Hepatocyte (in vitro differentiated cells): ENCODE results near the gene UBR1. TPM values are rescaled to one million over a fixed set of nuclear protein-coding genes. Genes with fewer than 3 reads are reported as not detected.
"Not testable (repeated sequence)": the region's sequence is repeated elsewhere in the genome, so short reads cannot be mapped to it uniquely, and the experiment has no call there.

Source experiments
- DNase-seq: peaks from one replicate; pipeline ENCODE4 v3.0.0-alpha.2; 2016; ENCODE audit warnings: low spot score
- H2AFZ ChIP-seq: fragments of 200-600 bp; sonication (generic); 2 replicates; pipeline ENCODE4 v1.6.0; 2016; ENCODE audit warnings: antibody characterized with exemption, mild to moderate bottlenecking
- H3K27ac ChIP-seq: fragments of 200-600 bp; sonication (generic); 2 replicates; pipeline ENCODE4 v1.5.1; 2016; ENCODE audit warnings: mild to moderate bottlenecking
- H3K27me3 ChIP-seq: fragments of 200-600 bp; sonication (generic); 2 replicates; pipeline ENCODE4 v1.6.1; 2016
- H3K36me3 ChIP-seq: fragments of 200-600 bp; sonication (generic); replicated peaks from 2 replicates; pipeline ENCODE4 v1.5.1; 2016; ENCODE audit warnings: low read depth; ENCODE audit not compliant: insufficient read depth
- H3K4me1 ChIP-seq: fragments of 200-600 bp; sonication (generic); 2 replicates; pipeline ENCODE4 v1.5.1; 2016; ENCODE audit warnings: mild to moderate bottlenecking, moderate library complexity; ENCODE audit not compliant: insufficient read depth
- H3K4me2 ChIP-seq: fragments of 200-600 bp; sonication (generic); 2 replicates; pipeline ENCODE4 v1.6.0; 2016
- H3K4me3 ChIP-seq: fragments of 200-600 bp; sonication (generic); 2 replicates; pipeline ENCODE4 v1.5.1; 2016; ENCODE audit warnings: mild to moderate bottlenecking
- H3K79me2 ChIP-seq: fragments of 200-600 bp; sonication (generic); 2 replicates; pipeline ENCODE4 v1.6.0; 2017; ENCODE audit warnings: mild to moderate bottlenecking
- H3K9me2 ChIP-seq: fragments of 200-600 bp; sonication (generic); replicated peaks from 2 replicates; pipeline ENCODE4 v1.6.0; 2017; ENCODE audit warnings: mild to moderate bottlenecking; ENCODE audit not compliant: insufficient read depth
- H3K9me3 ChIP-seq: fragments of 200-600 bp; sonication (generic); 2 replicates; pipeline ENCODE4 v1.5.1; 2016; ENCODE audit warnings: low read depth, mild to moderate bottlenecking
- H4K20me1 ChIP-seq: fragments of 200-600 bp; sonication (generic); 2 replicates; pipeline ENCODE4 v1.6.0; 2016; ENCODE audit warnings: mild to moderate bottlenecking; ENCODE audit not compliant: insufficient read depth, poor library complexity, severe bottlenecking
- EZH2 ChIP-seq: fragments of 200-600 bp; sonication (generic); IDR thresholded peaks from 2 replicates; pipeline ENCODE4 v1.6.1; 2016; ENCODE audit warnings: antibody characterized with exemption, mild to moderate bottlenecking, borderline replicate concordance
- EZH2phosphoT487 ChIP-seq: fragments of 200-600 bp; sonication (generic); IDR thresholded peaks from one replicate; pipeline ENCODE4 v1.6.1; 2018; ENCODE audit warnings: antibody characterized with exemption, mild to moderate bottlenecking, low read depth, moderate library complexity; ENCODE audit not compliant: unreplicated experiment, severe bottlenecking
- WGBS: methylation state at CpG from one replicate; pipeline ENCODE4 v1.1.6; 2016; ENCODE audit warnings: low lambda C conversion rate; ENCODE audit errors: missing lambda C conversion rate; 5-methylcytosine and 5-hydroxymethylcytosine counted together
- polyA plus RNA-seq: library from polyadenylated mRNA; unstranded; fragments of >200 nt; fragmentation: Nextera tagmentation; extraction: Ambion mirVana; gene quantifications from 2 replicates; pipeline ENCODE4 v1.2.1, GENCODE V29; 2016
- total RNA-seq: library from RNA; depleted of rRNA; stranded (reverse); fragments of >200 nt; gene quantifications from 2 replicates; pipeline ENCODE4 v1.2.3, GENCODE V29; 2014
- TF ChIP-seq, protein P1 (sequence below): fragments of 200-600 bp; sonication (generic); IDR thresholded peaks from 2 replicates; pipeline ENCODE4 v1.5.1; 2016; ENCODE audit warnings: antibody characterized with exemption, mild to moderate bottlenecking; ENCODE audit not compliant: poor library complexity

Gene UBR1
- total and polyA plus RNA-seq, 2 experiments from 2014 or later = 14.8 to 32.5 TPM

DNA sequence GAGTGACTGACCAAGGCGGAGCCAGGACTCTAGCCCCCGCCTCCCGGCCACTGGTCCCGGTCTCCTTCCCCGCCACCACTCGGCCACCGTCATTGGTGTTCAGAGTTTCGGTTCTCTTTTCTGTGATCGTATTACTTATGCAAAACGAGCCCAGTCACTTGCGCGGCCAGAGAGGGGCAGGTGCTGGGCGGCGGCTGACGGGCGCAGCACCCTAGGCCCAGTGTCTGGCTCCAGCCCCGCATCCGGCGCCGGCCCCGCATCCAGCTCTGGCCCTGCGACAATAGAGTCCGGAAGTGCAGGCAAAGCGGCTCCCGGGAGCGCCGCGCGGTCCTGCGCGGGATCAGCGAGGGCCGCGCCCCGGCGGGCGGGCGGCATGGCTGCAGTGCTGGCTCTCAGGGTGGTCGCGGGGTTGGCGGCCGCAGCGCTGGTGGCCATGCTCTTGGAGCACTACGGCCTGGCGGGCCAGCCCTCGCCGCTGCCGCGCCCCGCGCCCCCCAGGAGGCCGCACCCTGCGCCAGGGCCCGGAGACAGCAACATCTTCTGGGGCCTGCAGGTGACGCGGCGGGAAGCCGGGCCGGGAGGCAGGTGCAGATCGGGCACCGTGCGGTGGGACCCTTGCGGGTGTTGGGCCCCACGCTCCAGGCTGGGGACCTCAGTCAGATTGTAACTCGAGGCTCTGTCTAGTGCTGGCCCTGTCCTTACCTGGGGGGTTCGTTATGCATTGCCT lies 27.8 kb upstream of the UBR1 start, which contains the start of gene TMEM62:
Gene TMEM62, plus strand, starts transcription at position 157 of the 727 bp plus-strand sequence. Its CDS starts 217 bp downstream, at position 374.
- peak within 1 kb of the TSS; percentile 85 for H3K27ac ChIP-seq
- peaks cover 4% of the 10 kb centered on the region for H3K4me1 ChIP-seq

DNA sequence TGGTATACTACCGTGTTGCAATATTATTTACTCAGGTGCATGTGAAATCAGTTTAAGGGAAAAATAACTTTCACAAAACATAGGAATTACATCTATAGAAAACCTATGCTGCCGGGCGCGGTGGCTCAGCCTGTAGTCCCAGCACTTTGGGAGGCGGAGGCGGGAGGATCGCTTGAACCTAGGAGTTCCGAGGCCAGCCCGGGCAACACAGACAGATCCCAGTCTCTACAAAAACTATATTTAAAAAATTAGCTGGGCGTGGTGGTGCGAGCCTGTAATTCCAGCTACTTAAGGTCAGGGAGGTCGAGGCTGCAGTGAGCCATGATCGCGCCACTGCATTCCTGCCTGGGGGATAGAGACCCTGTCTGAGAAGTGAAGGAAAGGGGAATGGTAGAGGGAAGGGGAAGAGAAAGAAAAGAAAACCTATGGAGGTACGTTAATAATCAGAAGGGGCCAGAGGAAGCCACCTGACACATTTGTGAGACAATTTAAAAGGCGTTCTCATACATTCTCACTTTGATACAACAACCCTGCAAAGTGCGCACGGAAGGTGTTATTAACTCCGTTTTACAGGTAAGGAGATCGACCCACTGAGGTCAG lies 27.1 kb upstream of the UBR1 start:
- H3K4me3 ChIP-seq = peak overlapping the region; percentile 41
- DNase-seq = no peak
- H3K4me2 ChIP-seq = peak overlapping the region; percentile 91
- no peaks in the 10 kb centered on the region for H3K9me3 ChIP-seq
- H4K20me1 ChIP-seq = no peaks in the 10 kb centered on the region
- peak overlapping the region; percentile 93 for H2AFZ ChIP-seq
- no peaks in the 10 kb centered on the region for H3K9me2 ChIP-seq
- WGBS = 26% methylated on average over 20 of the region's 20 CpGs
- no peaks in the 10 kb centered on the region for H3K27me3 ChIP-seq
- peaks cover 14% of the 10 kb centered on the region for H3K79me2 ChIP-seq
- peak overlapping the region; percentile 85 for H3K27ac ChIP-seq
- TF ChIP-seq, protein P1, sequence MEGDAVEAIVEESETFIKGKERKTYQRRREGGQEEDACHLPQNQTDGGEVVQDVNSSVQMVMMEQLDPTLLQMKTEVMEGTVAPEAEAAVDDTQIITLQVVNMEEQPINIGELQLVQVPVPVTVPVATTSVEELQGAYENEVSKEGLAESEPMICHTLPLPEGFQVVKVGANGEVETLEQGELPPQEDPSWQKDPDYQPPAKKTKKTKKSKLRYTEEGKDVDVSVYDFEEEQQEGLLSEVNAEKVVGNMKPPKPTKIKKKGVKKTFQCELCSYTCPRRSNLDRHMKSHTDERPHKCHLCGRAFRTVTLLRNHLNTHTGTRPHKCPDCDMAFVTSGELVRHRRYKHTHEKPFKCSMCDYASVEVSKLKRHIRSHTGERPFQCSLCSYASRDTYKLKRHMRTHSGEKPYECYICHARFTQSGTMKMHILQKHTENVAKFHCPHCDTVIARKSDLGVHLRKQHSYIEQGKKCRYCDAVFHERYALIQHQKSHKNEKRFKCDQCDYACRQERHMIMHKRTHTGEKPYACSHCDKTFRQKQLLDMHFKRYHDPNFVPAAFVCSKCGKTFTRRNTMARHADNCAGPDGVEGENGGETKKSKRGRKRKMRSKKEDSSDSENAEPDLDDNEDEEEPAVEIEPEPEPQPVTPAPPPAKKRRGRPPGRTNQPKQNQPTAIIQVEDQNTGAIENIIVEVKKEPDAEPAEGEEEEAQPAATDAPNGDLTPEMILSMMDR = no peak
- TF ChIP-seq EZH2phosphoT487 = no peak
- no peak for TF ChIP-seq EZH2
- H3K36me3 ChIP-seq = no peaks in the 10 kb centered on the region
- H3K4me1 ChIP-seq = peaks cover 4% of the 10 kb centered on the region

More for the DNA sequence above, 27.8 kb upstream of the UBR1 start, which contains the start of gene TMEM62:
- Histone ChIP-seq H2AFZ (peak within 1 kb of the TSS; percentile 93), H3K9me3 (no peaks in the 10 kb centered on the region), H3K4me3 (peak within 1 kb of the TSS; percentile 41), H3K27me3 (no peaks in the 10 kb centered on the region), H3K36me3 (no peaks in the 10 kb centered on the region), H3K9me2 (no peaks in the 10 kb centered on the region), H3K4me2 (peak within 1 kb of the TSS; percentile 91), H4K20me1 (no peaks in the 10 kb centered on the region), H3K79me2 (peaks cover 14% of the 10 kb centered on the region)
- peak; percentile 82 for DNase-seq
- WGBS = under 1% methylated on average over 59 of the region's 66 CpGs
- TF ChIP-seq, protein P1 = no peak

DNA sequence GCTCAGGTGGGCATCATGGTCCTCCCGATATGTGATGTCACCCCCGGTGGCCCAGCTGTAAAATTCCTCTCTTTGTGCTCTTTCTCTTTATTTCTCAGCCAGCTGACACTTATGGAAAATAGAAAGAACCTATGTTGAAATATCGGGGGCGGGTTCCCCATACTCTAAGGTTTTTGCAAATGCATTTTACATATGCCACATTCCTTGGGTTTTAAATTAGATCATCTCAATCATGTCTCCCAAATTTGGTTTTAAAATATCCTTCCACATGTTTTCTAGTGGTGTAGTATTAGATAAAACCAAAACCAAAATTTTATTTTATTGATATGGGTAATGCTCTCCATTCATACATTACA lies 23.1 kb upstream of the UBR1 start:
- 99% methylated on average over 4 of the region's 4 CpGs for WGBS
- TF ChIP-seq, protein P1 = no peak
- no peak for TF ChIP-seq EZH2phosphoT487
- no peak for TF ChIP-seq EZH2

DNA sequence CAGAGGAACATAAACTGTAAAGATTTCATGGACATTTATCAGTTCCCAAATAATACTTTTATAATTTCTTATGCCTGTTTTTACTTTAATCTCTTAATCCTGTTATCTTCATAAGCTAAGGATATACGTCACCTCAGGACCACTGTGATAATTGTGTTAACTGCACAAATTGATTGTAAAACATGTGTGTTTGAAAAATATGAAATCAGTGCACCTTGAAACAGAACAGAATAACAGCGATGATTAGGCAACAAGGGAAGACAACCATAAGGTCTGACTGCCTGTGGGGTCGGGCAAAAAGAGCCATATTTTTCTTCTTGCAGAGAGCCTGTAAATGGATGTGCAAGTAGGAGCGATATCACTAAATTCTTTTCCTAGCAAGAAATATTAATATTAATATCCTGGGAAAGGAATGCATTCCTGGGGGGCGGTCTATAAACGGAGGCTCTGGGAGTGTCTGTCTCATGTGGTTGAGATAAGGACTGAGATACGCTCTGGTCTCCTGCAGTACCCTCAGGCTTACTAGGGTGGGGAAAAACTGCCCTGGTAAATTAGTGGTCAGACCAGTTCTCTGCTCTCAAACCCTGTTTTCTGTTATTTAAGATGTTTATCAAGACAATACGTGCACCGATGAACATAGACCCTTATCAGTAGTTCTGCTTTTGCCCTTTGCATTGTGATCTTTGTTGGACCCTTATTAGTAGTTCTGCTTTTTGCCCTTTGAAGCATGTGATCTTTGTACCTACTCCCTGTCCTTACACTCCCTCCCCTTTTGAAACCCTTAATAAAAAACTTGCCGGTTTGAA lies 22.5 kb upstream of the UBR1 start:
- H3K4me3 ChIP-seq, H3K36me3 ChIP-seq, H2AFZ ChIP-seq, H3K9me2 ChIP-seq, H3K9me3 ChIP-seq, H3K4me1 ChIP-seq, H3K27me3 ChIP-seq, H3K79me2 ChIP-seq, DNase-seq, H4K20me1 ChIP-seq: not testable (repeated sequence)
- H3K4me2 ChIP-seq = peak overlapping the region; percentile 47
- 59% methylated on average over 10 of the region's 10 CpGs for WGBS
- peak overlapping the region; percentile 81 for H3K27ac ChIP-seq

More for the DNA sequence above, 23.1 kb upstream of the UBR1 start:
- H3K4me1 ChIP-seq = no peaks in the 10 kb centered on the region
- H2AFZ ChIP-seq = no peak overlapping the region
- no peaks in the 10 kb centered on the region for H4K20me1 ChIP-seq
- H3K9me2 ChIP-seq = no peaks in the 10 kb centered on the region
- no peak for DNase-seq
- no peaks in the 10 kb centered on the region for H3K36me3 ChIP-seq
- no peak overlapping the region for H3K4me3 ChIP-seq
- no peaks in the 10 kb centered on the region for H3K9me3 ChIP-seq
- H3K27me3 ChIP-seq = no peaks in the 10 kb centered on the region
- H3K4me2 ChIP-seq = no peak overlapping the region
- no peaks in the 10 kb centered on the region for H3K79me2 ChIP-seq
- H3K27ac ChIP-seq = peak overlapping the region; percentile 81
